GM04504 (cell line): Measurements from ENCODE around the gene UBA5.

ENCODE experiments used
- DNase-seq: peaks from one replicate; pipeline ENCODE4 v3.0.0-alpha.2; 2012; ENCODE audit warnings: low read depth

The UBA5 gene

DNA sequence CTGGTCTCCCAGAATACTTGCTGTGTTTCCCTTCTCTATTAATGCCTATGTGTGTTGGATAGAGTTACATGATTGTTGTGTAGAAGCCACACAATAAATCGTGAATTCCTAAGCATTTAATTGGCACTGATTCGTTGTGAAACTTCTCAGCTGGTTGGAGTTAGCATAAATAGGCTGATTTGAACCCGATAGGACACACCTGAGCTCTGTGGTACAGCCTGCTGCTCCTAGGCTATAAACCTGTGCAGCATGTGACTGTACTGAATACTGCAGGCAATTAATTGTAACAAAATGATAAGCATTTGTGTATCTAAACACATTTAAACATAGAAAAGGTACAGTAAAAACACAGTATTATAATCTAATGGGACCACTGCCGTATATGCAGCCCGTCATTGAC is 5.4 kb upstream of the UBA5 start:
- DNase-seq, result no peak

DNA sequence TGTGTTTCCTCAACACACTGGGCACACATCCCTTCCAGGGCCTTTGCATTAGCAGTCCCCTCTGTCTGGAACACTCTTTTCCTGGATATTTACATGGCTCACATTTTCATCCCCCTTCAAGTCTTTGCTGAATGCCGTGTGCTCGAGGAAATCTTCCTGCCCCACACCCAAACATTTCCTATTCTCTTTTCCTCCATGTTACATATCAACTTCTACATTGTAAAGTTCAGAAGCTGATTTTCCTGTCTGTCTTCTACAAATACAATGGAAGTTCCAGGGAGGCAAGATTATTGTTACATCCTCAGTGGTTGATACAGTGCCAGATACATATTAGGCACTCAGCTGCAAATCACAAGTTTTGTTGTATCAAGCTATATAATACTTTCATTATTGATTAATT is 4.7 kb upstream of the UBA5 start:
- no peak for DNase-seq

DNA sequence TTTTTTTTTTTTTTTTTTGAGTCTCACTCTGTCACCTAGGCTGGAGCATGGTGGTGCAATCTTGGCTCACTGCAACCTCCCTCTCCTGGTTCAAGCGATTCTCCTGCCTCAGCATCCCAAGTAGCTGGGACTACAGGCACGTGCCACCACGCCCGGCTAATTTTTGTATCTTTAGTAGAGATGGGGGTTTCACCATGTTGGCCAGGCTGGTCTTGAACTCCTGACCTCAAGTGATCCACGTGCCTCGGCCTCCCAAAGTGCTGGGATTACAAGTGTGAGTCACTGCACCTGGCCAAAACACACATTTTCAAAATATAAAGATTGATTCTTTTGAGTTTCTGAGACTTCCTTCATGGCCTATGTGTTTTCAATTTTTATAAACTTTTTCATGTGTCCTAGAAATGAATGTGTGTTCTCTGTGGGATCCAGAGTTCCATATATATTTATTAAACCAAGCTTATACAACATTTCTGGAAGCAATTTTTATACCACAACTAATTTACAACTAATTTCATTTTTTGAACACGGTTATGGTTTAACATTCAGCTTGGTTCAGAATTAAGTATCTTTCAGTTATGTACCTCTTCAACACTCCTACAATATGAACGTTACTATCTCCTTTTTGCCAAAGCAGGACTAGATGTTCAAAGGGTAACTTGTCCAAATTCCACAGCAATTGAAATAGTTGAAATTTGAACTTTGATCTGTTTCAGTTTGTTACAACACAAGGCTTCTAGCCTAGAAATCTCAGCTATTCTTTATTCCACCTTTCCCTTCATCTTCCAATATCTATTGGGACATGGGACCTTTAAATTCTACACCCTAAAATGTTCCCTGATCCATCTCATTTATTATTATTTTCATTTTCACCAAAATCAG is 2.0 kb upstream of the UBA5 start:
- DNase-seq, result no peak

DNA sequence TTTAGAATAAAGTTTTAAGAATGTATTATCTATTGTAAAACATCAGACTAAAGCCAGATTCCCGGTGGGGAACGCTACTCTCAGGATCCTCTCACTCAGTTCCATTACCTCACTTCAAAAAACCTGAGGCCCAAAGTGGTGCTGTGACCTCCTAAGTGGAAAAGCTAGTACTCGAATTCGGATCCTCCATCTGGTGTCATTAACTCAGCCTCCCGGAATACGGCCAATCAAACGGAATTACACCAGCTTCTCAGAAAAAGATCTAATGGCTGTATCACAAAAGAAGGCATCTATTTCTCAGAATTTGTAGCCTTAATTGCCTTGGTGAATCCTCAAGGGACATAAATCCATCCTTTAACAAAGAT is 1.1 kb upstream of the UBA5 start:
- DNase-seq, result no peak

DNA sequence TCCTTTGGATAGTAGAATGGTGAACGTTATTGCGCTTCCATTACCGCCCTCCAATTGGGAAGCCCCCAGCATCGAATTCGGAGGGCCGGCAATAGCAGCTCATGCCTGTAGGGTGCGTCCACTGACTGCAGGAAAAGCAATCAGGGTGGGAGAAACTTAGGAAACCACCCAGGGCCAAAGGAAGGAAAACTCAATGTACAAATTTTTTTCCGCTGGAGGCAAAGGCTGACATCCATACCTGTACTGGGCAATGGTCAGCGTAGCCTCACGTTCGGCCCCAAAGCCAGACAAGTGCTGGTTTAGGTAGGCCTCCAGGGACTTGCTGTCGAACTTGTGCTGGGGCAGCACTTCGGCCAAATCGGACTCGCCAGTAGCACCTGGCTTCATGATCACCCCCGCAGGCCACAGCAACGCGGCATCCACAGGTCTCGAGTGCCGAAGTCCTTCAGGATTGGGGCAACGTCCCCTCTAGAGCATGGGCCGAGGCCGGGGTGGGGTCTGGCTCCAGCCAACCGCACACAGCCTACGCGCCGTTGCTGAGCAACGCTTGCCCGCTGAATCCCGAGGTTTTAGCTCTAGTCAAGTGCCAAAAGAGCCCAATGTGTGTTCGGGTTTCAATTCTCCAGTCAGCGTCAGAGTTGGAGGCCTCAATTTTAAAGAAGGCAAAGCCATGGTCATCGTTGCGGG is 621 bp upstream of the UBA5 start, which contains the start of gene ACAD11:
Gene ACAD11, minus strand, starts transcription at position 445 of the 687 bp plus-strand sequence. Its CDS starts 58 bp downstream, at position 387.
- DNase-seq, result peak; percentile 25

DNA sequence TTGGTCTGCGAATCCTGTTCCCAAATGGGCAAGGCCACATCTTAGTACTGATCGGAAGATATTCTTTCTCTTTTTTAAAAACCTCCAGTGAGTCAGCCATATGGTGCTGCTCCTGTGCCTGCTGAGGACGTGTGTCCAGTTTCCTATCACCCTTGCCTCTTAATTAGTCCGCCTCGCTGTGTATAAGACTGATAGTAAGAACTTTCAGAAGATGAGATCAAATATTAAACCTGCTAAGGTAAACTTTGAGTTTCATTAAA is 612 bp downstream of the UBA5 start:
- no peak for DNase-seq

DNA sequence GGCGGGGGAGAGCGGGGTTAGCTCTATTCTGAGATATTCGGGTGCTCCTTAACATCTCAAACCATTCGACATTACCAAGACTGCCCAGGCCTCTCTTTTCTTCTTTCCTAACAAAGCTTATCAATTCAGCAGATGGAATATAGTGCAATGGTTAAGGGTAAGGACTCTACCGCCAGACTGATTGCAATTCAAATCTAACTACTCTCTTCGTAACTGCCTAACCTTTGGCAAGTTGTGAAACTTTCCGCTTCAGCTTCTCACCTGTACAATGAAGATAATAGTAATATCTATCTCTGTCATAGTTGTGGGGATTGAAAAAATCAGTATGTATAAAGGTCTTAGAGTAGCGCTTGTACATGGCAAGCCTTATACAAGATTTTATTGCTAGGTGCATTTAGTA is 972 bp downstream of the UBA5 start:
- no peak for DNase-seq

DNA sequence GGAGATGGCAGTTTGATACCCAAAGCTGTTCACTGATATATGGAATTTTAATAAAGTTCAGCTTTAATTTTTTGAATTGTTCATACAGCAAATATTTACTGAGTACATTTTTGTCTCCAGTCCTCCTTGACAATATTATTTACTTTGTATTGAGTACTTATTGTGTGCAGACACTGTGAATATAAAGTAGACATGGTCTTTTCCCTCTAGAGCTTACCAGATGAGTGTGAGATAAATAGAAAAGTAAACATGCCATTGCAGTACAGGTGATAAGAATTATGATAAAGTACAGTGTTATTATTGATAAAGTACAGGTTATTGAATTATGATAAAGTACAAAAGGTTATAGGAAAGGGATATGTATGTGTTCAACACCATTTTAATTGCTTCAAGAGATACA is 2.1 kb downstream of the UBA5 start:
- DNase-seq, result no peak

DNA sequence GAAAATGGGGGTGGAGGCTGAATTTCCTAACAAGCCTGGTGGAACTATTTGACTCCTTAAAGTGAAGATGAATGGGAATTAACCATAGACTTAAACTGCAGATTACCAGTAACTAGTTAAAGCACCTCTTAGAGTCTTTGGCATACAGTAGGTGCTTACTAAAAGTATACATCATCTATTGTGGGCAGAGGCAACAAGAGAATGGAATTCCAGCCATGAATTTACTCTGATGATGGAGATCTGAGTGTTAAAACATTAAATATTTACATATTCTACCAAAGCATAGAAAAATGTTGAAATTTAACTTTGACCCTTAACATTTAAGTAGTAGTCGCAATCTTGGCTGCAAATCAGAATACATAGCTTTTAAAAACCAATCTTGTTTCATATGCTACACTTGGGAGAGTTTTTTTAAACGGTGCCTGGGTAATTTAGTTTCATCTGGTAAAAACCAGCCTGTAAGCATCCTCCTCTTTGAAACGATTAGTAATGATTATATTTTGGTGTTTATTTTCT is 5.2 kb downstream of the UBA5 start:
- no peak for DNase-seq

DNA sequence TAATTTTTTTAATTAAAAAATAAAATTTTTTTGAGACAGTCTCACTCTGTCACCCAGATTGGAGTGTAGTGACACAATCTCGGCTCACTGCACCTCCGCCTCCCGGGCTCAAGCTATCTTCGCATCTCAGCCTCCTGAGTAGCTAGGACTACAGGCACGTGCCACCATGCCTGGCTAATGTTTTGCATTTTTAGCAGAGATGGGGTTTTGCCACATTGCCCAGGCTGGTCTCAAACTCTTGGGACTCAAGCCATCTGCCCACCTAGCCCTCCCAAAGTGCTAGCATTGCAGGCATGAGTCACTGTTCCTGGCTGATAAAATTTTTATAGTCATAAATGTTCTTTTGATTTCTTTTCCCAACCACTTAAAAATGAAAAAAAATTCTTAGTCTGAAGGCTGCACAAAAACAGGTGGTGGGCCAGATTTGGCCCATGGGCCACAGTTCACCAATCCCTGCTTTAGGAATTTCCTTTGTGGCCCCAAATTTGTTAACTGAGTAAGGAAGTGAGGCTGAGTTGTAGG is 9.2 kb downstream of the UBA5 start:
- DNase-seq, result no peak

DNA sequence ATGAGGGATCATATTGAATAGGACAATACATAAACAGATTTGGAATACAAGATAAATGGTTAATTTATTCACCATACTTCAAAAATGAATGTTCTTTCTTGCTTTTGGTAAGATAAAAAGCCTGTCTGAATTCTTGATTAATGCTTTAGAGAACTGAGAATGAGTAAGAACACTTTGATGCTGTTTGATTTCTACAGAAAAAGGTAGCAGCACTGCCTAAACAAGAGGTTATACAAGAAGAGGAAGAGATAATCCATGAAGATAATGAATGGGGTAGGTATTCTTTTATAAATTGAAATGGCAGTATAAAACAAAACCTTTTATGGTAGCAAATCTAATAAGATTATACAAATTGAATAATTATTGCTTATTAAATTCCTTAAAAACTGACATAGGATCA is 15.3 kb downstream of the UBA5 start:
- DNase-seq, result no peak

DNA sequence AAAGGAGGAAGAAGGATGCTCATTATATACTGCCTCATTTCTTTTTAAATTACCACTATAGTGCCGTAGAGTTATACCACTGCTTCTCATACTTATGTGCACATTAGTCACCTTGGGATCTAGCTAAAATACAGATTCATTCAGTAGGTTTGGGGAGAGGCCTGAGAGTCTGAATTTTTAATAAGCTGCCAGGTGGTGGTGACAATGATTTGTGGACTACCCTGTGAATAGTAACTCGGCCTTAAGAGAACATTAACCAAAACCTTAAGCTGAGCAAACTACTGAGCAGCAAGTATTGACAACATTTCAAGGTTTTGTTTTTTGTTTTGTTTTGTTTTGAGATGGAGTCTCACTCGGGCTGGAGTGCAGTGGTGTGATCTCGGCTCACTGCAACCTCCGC is 19.8 kb downstream of the UBA5 start:
- DNase-seq, result no peak

DNA sequence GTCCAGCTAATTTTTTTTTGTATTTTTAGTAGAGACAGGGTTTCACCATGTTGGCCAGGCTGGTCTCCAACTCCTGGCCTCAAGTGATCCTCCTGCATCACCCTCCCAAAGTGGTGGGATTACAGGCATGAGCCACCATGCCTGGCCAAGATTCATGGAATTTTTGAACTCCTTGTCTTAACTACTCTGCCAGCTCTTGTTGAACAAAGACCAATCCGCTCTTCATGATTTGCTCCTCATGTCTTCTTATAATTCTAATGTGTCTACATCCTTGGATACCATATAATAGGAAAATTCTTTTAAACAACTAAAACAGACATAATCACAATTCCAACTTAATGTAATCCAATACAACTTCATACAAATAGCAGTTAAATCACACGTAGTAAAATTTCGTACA is 21.3 kb downstream of the UBA5 start:
- DNase-seq, result no peak

DNA sequence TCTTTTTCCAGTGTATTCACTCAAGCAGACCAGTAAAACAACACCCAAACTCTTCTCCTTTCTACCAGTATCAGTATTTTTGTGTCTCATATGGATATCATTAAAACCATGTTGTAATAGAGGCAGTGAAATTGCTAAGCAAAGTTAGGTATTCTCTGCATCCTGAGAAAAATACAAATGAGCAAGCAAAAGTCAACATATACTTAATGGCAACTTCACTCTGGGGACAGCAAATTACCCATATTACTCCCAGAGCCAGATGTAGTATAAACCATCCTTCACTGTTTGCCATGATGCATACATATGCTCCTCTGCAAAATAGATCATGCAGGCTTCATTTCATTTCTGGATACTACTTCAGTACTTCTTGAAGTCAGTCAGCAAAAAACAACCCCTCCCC is 22.1 kb downstream of the UBA5 start:
- DNase-seq, result no peak

DNA sequence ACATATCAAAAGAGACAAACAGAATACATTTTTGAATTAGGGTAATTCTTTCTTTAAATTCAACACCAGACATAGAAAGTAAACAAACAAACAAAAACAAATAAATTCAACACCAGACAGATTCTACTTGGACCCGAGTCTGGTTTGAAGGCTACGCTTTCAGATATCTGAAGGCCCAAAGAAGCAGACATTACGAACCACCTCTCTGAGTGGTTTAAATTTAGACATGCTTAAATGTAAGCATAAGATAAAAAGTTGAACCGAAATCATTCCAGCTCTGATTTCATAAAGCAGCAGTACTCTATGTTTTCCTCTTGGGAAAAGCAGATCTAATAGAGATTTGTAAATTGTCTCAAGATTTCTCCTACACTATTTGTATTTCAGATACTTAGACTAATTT is 29.9 kb downstream of the UBA5 start:
- DNase-seq, result no peak

DNA sequence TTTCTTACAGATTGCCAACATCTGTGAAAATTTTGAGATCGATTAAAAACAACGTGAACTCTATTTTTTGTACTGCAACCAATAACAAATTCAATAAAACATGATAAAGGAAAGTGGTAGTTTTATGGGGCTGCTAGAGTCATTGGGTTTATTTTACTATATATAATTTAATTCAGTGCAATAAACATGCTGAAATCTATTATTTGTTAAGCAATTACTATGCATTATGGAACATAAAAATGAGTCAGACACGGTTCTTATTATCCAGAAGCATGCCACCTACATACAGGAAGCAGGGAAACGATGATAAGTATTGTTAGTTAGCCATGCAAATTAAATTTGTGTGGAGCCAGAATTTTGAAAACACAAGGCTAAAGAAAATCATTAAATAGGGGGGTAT is 34.9 kb downstream of the UBA5 start:
- no peak for DNase-seq

DNA sequence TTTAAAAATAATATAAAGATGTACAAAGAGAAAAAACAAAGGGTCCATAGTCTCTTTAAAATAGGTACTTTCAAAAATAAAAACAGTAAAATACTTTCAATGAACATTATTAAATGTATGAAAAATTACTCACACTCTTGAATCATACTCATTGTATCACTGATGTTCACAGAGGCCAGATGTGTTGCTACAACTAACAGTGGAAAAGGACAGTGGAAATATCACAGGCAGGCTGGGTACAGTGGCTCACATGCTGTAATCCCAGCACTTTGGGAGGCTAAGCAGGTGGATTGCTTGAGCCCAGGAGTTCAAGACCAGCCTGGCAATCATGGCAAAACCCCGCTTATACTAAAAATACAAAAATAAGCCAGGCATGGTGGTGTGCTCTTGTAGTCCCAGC is 35.3 kb downstream of the UBA5 start:
- DNase-seq, result no peak

DNA sequence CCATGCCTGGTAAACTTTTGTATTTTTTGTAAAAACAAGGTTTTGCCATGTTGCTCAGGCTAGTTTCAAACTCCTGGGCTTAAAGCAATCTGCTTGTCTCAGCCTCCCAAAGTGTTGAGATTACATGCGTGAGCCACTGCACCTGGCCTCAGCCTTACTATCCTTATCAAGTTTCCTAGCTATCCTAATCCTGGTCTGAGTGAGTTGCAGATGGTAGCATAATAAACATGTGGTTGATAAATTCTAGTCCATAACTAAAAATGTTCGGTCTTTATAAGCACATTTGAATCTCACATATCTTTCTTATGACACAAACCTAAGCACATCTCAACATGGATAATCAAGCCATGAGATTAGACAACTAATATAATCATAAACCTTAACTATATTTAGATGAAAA is 43.6 kb downstream of the UBA5 start:
- DNase-seq, result no peak

DNA sequence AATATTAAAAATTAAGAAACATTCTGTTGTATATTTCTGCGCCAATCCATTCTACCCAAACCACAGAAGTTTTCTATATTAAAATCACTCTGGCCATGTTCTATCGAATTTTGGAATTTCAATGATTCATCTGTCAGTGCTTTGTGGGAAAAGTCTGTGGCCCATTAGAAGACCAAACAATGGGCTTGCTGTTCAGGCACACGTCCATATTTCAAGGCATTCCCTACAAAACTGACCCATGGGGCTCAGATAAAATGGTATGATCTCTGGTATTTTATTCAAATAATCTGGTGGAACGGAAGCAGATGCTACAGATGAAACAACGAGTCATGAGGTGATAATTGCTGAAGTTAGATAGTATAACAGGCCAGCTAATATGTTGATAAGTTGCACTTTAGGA is 49.6 kb downstream of the UBA5 start:
- no peak for DNase-seq

DNA sequence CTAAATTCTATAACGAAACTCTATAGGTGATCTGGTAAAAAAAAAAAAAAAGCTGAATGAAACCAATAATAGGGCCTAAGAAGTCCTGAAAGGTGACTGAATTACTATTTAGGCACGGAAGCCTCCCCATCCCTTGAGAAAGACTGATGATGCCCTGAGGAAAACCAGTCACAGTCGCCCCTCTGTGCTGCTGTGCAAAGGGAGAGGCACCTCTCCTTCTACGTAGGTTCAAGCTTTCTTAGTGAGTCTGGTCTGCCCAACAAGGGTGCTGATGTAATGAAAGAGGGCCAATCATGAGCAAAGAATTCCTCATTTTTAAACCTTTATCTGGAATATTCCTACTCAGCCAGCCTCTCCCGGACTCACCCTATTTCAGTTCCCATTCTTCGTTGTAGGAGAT is 50.2 kb downstream of the UBA5 start:
- no peak for DNase-seq

DNA sequence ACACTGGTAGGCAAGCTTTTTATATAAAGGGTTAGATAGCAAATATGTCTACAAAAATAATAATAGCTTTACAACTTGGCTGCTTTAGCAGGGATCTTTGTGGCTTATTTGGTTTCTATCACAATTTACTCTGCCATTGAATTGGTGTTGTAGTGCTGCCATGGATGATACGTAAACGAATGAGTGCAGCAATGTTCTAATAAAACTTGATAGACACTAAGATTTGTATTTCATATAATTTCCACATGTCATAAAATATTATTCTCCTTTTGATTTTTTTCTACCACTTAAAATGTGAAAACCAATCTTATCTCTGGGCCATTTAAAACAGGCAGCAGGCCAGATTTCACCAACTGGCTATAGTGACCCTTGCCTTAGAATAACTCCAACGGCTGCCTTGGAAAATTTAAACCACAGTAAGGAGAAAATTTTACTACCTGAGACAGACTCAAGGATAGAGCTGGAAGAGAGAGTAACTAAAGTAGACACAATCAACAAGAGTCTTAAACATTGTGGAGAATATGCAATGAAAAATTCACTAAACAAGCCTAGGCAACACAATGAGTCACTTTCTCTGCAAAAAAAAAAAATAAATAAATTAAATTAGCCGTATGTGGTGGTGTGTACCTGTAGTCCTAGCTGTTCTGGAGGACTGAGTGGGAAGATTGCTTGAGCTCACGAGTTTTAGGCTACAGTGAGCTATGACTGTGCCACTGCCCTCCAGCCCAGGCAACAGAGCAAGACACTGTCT is 54.0 kb downstream of the UBA5 start:
- no peak for DNase-seq

DNA sequence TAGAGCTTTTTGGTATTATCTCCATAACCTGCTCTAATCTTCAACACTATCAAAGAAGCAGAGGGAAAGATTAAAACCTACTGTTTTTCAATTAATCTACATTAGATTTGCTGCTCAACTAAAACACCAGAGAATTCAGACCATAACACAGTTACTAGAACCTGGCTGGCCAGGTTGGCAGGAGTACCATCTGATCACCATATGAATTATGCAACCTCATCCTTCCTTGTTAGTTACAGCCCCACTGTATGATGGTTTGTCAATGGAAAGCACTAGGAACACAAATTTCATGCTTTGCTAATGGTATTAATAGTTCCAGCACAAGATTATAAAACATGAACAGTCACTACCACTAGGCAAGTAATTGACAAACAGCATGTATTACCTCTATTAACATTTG is 56.2 kb downstream of the UBA5 start:
- no peak for DNase-seq

DNA sequence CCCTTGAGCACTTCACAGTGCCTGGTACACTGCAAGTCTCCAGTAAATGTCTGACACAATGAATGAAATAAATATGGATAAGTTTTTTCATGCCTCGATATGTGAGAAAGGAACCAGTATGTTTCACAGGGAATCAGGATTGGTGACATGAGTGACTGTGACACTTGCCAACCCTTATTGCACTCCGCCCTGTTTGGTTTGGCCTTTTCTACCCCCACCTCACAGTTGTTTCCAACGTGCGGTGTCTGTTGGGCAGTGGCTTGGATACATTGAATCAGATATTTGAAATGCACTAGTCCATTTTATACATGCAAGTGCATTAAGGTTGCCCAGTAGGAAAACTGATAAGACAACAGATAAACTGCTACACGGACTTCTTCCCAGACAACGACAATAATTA is 60.1 kb downstream of the UBA5 start:
- DNase-seq, result no peak
